Stimulated activated CD4-positive, alpha-beta T cell treated with anti-CD3 and anti-CD28 coated beads, Interleukin-1b, Interleukin-23, amount 100 ng/mL, for 24 hours (primary cell): ENCODE data around the gene ERI3.

Experiments
- DNase-seq, 4 experiments: peaks; one replicate each; pipeline ENCODE4 v3.0.0-alpha.2; 2020; ENCODE audit warnings: low read depth in 4 of 4, low spot score in 1 of 4

The ERI3 gene

GRCh38 chr1:44288883-44289282 is 66.2 kb downstream of the ERI3 start:
- DNase-seq = no peak

GRCh38 chr1:44284184-44284583 is 70.9 kb downstream of the ERI3 start:
- no peak for DNase-seq

GRCh38 chr1:44283524-44284173 is 71.4 kb downstream of the ERI3 start:
- no peak for DNase-seq

- DNase-seq = no peak
Measured at GRCh38 chr1:44282704-44283426, 72.2 kb downstream of the ERI3 start.

GRCh38 chr1:44281962-44282703 is 72.9 kb downstream of the ERI3 start:
- no peak for DNase-seq

- DNase-seq = no peak
Measured at GRCh38 chr1:44276901-44277300, 78.2 kb downstream of the ERI3 start.

GRCh38 chr1:44275991-44276405 is 79.1 kb downstream of the ERI3 start:
- DNase-seq = no peak

GRCh38 chr1:44275296-44275962 is 79.6 kb downstream of the ERI3 start:
- DNase-seq = no peak

GRCh38 chr1:44273560-44274350 is 81.3 kb downstream of the ERI3 start:
- DNase-seq = no peak

GRCh38 chr1:44272992-44273391 is 82.1 kb downstream of the ERI3 start:
- DNase-seq = no peak

- DNase-seq = no peak
Measured at GRCh38 chr1:44271646-44272045, 83.4 kb downstream of the ERI3 start.

- DNase-seq = no peak
Measured at GRCh38 chr1:44270686-44271628, 84.1 kb downstream of the ERI3 start.

GRCh38 chr1:44268054-44268453 is 87.0 kb downstream of the ERI3 start:
- DNase-seq = no peak

GRCh38 chr1:44267438-44267837 is 87.6 kb downstream of the ERI3 start:
- no peak for DNase-seq

- DNase-seq = no peak
Measured at GRCh38 chr1:44266400-44267344, 88.4 kb downstream of the ERI3 start.

- no peak for DNase-seq
Measured at GRCh38 chr1:44265656-44266358, 89.2 kb downstream of the ERI3 start.

- no peak for DNase-seq
Measured at GRCh38 chr1:44264451-44264771, 90.6 kb downstream of the ERI3 start.
